Left colon (tissue), 2 donors: Measurements from ENCODE around the gene ZGLP1. TPM values are rescaled to one million over a fixed set of nuclear protein-coding genes. Genes with fewer than 3 reads are reported as not detected.
A peak's percentile ranks its signal among the peaks of the same experiment; 100 is the strongest.

Source experiments
- ATAC-seq: fragments of 200-7000 bp; cut with Tn5 transposase; one replicate; pipeline ENCODE4 v1.9.1; 2020; ENCODE audit warnings: mild to moderate bottlenecking, moderate library complexity
- DNase-seq, 2 donors: peaks; one replicate each; pipeline ENCODE4 v3.0.0-alpha.2; 2020
- intact Hi-C, 2 donors: fragments of 100-400 bp; cut with DNase I in 1 of 2; cut with micrococcal nuclease in 1 of 2; formaldehyde crosslinking; loops; one replicate each; pipeline versions ENCODE4 v1.11.2 to v1.14.0; 2022; cut with DNase I, micrococcal nuclease
- total RNA-seq, 2 donors: library from RNA; stranded (reverse); fragmentation: NEBNext Ultra II Directional; extraction: Animal tissue kit (Norgen Biotek cat#: 25700); gene quantifications; one replicate each; pipeline ENCODE4 v1.2.1, GENCODE V29; 2021
- donor health status: DM: no; HTN: no; CAD: no.
- donor health status: DM: yes; HTN: yes; CAD: no.

The ZGLP1 gene
- total RNA-seq, 2 donors from 2014 or later = 1.6 to 2.8 TPM

GRCh38 chr19:10260141-10260584 lies 49.5 kb downstream of the ZGLP1 start:
- ATAC-seq (peak; percentile 55), DNase-seq (no peak)
- intact Hi-C loops = no loop called here

- DNase-seq (peak; percentile 85 to 93), ATAC-seq (peak; percentile 55)
- intact Hi-C loops = no loop called here
These were observed 50.3 kb downstream of the ZGLP1 start for GRCh38 chr19:10259162-10259905.

DNA sequence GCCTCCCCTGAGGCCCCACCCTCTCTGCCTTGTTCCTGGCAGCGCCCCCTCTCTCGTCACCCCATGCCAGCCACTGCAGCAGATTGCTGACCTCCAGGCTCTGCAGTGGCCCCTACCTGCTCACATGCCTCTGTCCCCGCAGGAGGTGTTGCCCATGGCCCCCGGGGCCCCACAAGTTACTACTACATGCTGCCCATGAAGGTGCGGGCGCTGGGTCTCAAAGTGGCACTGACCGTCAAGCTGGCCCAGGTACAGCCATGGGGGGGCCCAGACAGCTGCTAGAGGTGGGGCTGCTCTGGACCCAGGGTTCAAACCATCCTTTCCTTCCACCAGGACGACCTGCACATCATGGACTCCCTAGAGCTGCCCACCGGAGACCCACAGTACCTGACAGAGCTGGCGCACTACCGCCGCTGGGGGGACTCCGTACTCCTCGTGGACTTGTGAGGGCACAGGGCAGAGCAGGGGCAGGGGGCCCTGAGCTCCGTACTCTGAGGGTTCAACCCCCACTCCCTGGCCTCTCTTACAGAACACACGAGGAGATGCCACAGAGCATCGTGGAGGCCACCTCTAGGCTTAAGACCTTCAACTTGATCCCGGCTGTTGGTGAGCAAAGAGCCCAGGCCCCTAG lies 51.4 kb downstream of the ZGLP1 start:
- no peak for ATAC-seq
- intact Hi-C loops = no loop called here
- DNase-seq = no peak

GRCh38 chr19:10256970-10257615 lies 52.5 kb downstream of the ZGLP1 start:
- no peak for DNase-seq
- no peak for ATAC-seq
- intact Hi-C loops = no loop called here

GRCh38 chr19:10256551-10256950 lies 53.1 kb downstream of the ZGLP1 start:
- ATAC-seq (no peak), DNase-seq (no peak)
- intact Hi-C loops = no loop called here

DNA sequence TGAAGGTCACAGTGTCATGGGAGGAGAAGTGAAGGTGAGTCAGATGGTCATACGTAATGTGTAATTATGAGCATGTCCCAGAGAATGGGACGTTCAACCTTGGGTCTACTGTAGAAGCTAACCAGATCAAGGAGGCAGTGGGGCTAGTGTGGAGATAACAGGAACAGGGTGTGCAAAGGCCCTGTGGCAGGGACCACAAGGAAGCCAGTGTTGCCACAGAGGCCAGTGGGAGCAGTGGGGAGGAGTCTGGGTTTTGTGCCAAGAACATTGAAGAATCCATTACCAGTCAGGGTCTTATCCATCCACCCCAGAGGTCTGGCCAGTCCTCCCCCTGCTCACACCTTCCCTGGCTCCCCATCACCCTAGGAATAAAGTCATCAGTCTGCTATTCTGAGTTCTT lies 54.3 kb downstream of the ZGLP1 start:
- ATAC-seq (no peak), DNase-seq (no peak)
- intact Hi-C loops = no loop called here

Other genes with a start within 250 kb of the ZGLP1 start
- 10 to 100 TPM; 18.3 to 27.9 TPM for gene SHFL, start 223.5 kb downstream of the ZGLP1 start, total RNA-seq
- under 1 TPM; 0.24 to 0.31 TPM for gene ANGPTL6, start 207.1 kb downstream of the ZGLP1 start, total RNA-seq
- 10 to 100 TPM; 26.4 to 34.0 TPM for gene PPAN, start 203.5 kb downstream of the ZGLP1 start, total RNA-seq
- gene P2RY11, start 198.1 kb downstream of the ZGLP1 start, total RNA-seq = 10 to 100 TPM; 10.1 to 12.9 TPM
- gene EIF3G, start 189.9 kb downstream of the ZGLP1 start, total RNA-seq = 100 to 1,000 TPM; 137 to 142 TPM
- 10 to 100 TPM; 31.6 to 48.7 TPM for gene DNMT1, start 114.9 kb downstream of the ZGLP1 start, total RNA-seq
- 1 to 10 TPM; 2.3 to 5.2 TPM for gene S1PR2, start 78.5 kb downstream of the ZGLP1 start, total RNA-seq
- 10 to 100 TPM; 43.5 to 61.9 TPM for gene MRPL4, start 57.6 kb downstream of the ZGLP1 start, total RNA-seq
- 1 to 10 TPM; 7.7 to 8.7 TPM for gene ICAM1, start 38.7 kb downstream of the ZGLP1 start, total RNA-seq
- gene ICAM4, start 22.9 kb downstream of the ZGLP1 start, total RNA-seq = under 1 TPM in 1 of 2 donors, not detected in 1; 0.53 TPM
- gene ICAM5, start 19.9 kb downstream of the ZGLP1 start, total RNA-seq = 1 to 10 TPM in 1 of 2 donors, under 1 TPM in 1; 0.76 to 1.1 TPM
- 10 to 100 TPM; 11.2 to 11.8 TPM for gene FDX2, start 6.2 kb upstream of the ZGLP1 start, total RNA-seq
- gene RAVER1, start 23.7 kb upstream of the ZGLP1 start, total RNA-seq = 10 to 100 TPM; 51.0 to 63.7 TPM
- 10 to 100 TPM; 29.8 to 30.6 TPM for gene ICAM3, start 29.8 kb upstream of the ZGLP1 start, total RNA-seq
- 100 to 1,000 TPM in 1 of 2 donors, 10 to 100 TPM in 1; 91.1 to 104 TPM for gene TYK2, start 70.8 kb upstream of the ZGLP1 start, total RNA-seq
- 100 to 1,000 TPM; 129 to 161 TPM for gene CDC37, start 93.7 kb upstream of the ZGLP1 start, total RNA-seq
- 10 to 100 TPM; 13.8 to 14.3 TPM for gene PDE4A, start 110.7 kb upstream of the ZGLP1 start, total RNA-seq
- gene KEAP1, start 193.5 kb upstream of the ZGLP1 start, total RNA-seq = 10 to 100 TPM; 52.3 to 54.5 TPM
- under 1 TPM; 0.15 to 0.20 TPM for gene S1PR5, start 207.6 kb upstream of the ZGLP1 start, total RNA-seq
- 10 to 100 TPM; 87.0 to 93.9 TPM for gene ATG4D, start 234.1 kb upstream of the ZGLP1 start, total RNA-seq